Heart left ventricle (tissue), 16 donors: ENCODE results near the gene SIGLECL1. TPM values are rescaled to one million over a fixed set of nuclear protein-coding genes. Genes with fewer than 3 reads are reported as not detected.

Experiments
- ATAC-seq, 4 donors: fragments of 200-7000 bp; cut with Tn5 transposase; one replicate each; pipeline ENCODE4 v1.9.1; 2020 to 2022; ENCODE audit warnings: moderate library complexity in 4 of 4, mild to moderate bottlenecking in 3 of 4, moderate number of reproducible peaks in 1 of 4
- DNase-seq, 5 donors: peaks; one replicate each; pipeline ENCODE4 v3.0.0-alpha.2; 2020
- H3K27ac ChIP-seq, 12 donors: fragments of 200-600 bp; sonication (generic) in 4 of 12; one replicate each; pipeline versions ENCODE4 v1.5.0 to v1.8.0; 2016 to 2022; ENCODE audit warnings: mild to moderate bottlenecking in 2 of 12
- H3K27me3 ChIP-seq, 9 donors: fragments of 200-600 bp; sonication (generic) in 2 of 9; one replicate each; pipeline versions ENCODE4 v1.5.1 to v1.8.0; 2016 to 2022; ENCODE audit warnings: mild to moderate bottlenecking in 3 of 9
- H3K36me3 ChIP-seq, 9 donors: fragments of 200-600 bp; sonication (generic) in 2 of 9; one replicate each; pipeline versions ENCODE4 v1.5.0 to v1.8.0; 2018 to 2022; ENCODE audit warnings: mild to moderate bottlenecking in 2 of 9
- H3K4me1 ChIP-seq, 12 donors: fragments of 200-600 bp; sonication (generic) in 4 of 12; one replicate each; pipeline versions ENCODE4 v1.5.0 to v1.8.0; 2016 to 2022; ENCODE audit warnings: mild to moderate bottlenecking in 3 of 12
- H3K4me3 ChIP-seq, 12 donors: fragments of 200-600 bp; sonication (generic) in 4 of 12; one replicate each; pipeline versions ENCODE4 v1.5.0 to v1.8.0; 2017 to 2022; ENCODE audit warnings: mild to moderate bottlenecking in 9 of 12, moderate library complexity in 4 of 12
- H3K9me3 ChIP-seq, 12 donors: fragments of 200-600 bp; sonication (generic) in 4 of 12; one replicate each; pipeline versions ENCODE4 v1.5.0 to v1.8.0; 2016 to 2022; ENCODE audit warnings: mild to moderate bottlenecking in 1 of 12
- CTCF ChIP-seq, 12 donors: fragments of 200-600 bp; sonication (generic) in 4 of 12; IDR thresholded peaks; one replicate each; pipeline versions ENCODE4 v1.5.0 to v1.8.0; 2018 to 2022; ENCODE audit warnings: antibody characterized with exemption in 12 of 12, mild to moderate bottlenecking in 5 of 12
- POLR2A ChIP-seq, 2 donors: fragments of 450-650 bp; IDR thresholded peaks; one replicate each; pipeline ENCODE4 v1.6.1; 2017; ENCODE audit warnings: antibody characterized with exemption in 2 of 2, mild to moderate bottlenecking in 2 of 2, moderate library complexity in 2 of 2
- WGBS, 4 donors: extraction: QIAGEN DNeasy Blood & Tissue Kit in 2 of 4; methylation state at CpG; one replicate each; pipeline versions ENCODE4 v1.1.5 to v1.1.7; 2013 to 2018; 5-methylcytosine and 5-hydroxymethylcytosine counted together
- intact Hi-C, 10 donors: fragments of 100-400 bp; cut with DNase I; formaldehyde crosslinking; loops; one replicate each; pipeline versions ENCODE4 v1.11.1 to v1.14.2; 2022
- polyA plus RNA-seq, 2 donors: library from polyadenylated mRNA; stranded (reverse); fragments of 200-250 nt; gene quantifications; one replicate each; pipeline ENCODE4 v1.2.3, GENCODE V29; 2013
- total RNA-seq, 9 donors: library from RNA; depleted of rRNA in 2 of 9; stranded (reverse); fragments of >200 nt in 2 of 9; fragmentation: NEBNext Ultra II Directional in 3 of 9; extraction: Animal tissue kit (Norgen Biotek cat#: 25700) in 3 of 9; gene quantifications; one replicate each; pipeline versions ENCODE4 v1.1.0 to v1.2.4, GENCODE V29; 2016 to 2023
- donor health status: ischemic (EF 13 %, LVEDD 7.1; RV severe dilation, severe dysfunction).
- donor health status: healthy with polysubstance abuse.
- donor health status: DM: no; HTN: yes; CAD: no.
- donor health status: DM: no; HTN: no; CAD: no.
- donor health status: ischemic (EF 25% LVEDD 6.9; RV normal size, moderate dysfunction).
- donor health status: ischemic (EF 25% LVEDD 5.7; RV mildly dilated, moderate dysfunction).
- donor health status: healthy.
- donor health status: DM: yes; HTN: yes; CAD: no.
- donor health status: ischemic (EF 35%, LVEDD 5.7; RV mildly dilated, moderate dysfunction).
- donor health status: nonischemic (EF 11% LVEDD 7.7; RV severe dilation, severe dysfunction).
- donor health status: DM: yes; HTN: yes; CAD: no.
- donor health status: PGD.
- donor health status: ischemic (EF 29% LVEDD 5.4; RV normal size, mild dysfunction).
- donor health status: nonischemic (EF 23%, LVEDD 6.1; RV moderate dilation, normal function).

Gene SIGLECL1
- total and polyA plus RNA-seq, 11 donors: not detected

- intact Hi-C loops: no loop called here
- Histone ChIP-seq H3K27me3 (peaks cover 0 to 24% (median 4%) of the 10 kb centered on the region in 9 donors), H3K36me3 (no peaks in the 10 kb centered on the region), H3K9me3 (peaks cover 0 to 8% (median 0%) of the 10 kb centered on the region in 12 donors), H3K4me1 (no peaks in the 10 kb centered on the region), H3K4me3 (no peak overlapping the region), H3K27ac (no peak overlapping the region)
- ATAC-seq: no peak
- DNase-seq: no peak
- WGBS, 4 donors: 79 to 84% (median 83%) methylated on average over 4 of the region's 4 CpGs
- TF ChIP-seq CTCF (IDR thresholded peaks at IDR 0.05) (no peak), POLR2A (IDR thresholded peaks at IDR 0.05) (no peak)
These were observed 31.5 kb downstream of the SIGLECL1 start for GRCh38 chr19:51282335-51282734.

- no peak for DNase-seq
- no peak for ATAC-seq
- Histone ChIP-seq H3K9me3 (peaks cover 0 to 16% (median 0%) of the 10 kb centered on the region in 12 donors), H3K36me3 (no peaks in the 10 kb centered on the region), H3K27me3 (peaks cover 0 to 27% (median 5%) of the 10 kb centered on the region in 9 donors), H3K4me1 (no peaks in the 10 kb centered on the region), H3K27ac (no peak overlapping the region), H3K4me3 (no peak overlapping the region)
- TF ChIP-seq POLR2A (IDR thresholded peaks at IDR 0.05) (no peak), CTCF (IDR thresholded peaks at IDR 0.05) (no peak)
- intact Hi-C loops: no loop called here
- whole genome bisulfite sequencing, 4 donors: 65 to 81% (median 73%) methylated on average over 3 of the region's 3 CpGs
These were observed 34.8 kb downstream of the SIGLECL1 start for GRCh38 chr19:51285682-51286081.

- Histone ChIP-seq H3K36me3 (no peaks in the 10 kb centered on the region), H3K27ac (no peak overlapping the region), H3K9me3 (peaks cover 0 to 8% (median 0%) of the 10 kb centered on the region in 12 donors), H3K4me3 (no peak overlapping the region), H3K27me3 (peaks cover 0 to 21% (median 5%) of the 10 kb centered on the region in 9 donors), H3K4me1 (no peaks in the 10 kb centered on the region)
- TF ChIP-seq CTCF (IDR thresholded peaks at IDR 0.05): no peak
- no peak for TF ChIP-seq POLR2A (IDR thresholded peaks at IDR 0.05)
- ATAC-seq (no peak), DNase-seq (no peak)
- intact Hi-C loops: no loop called here
- WGBS, 4 donors: 44 to 91% (median 78%) methylated on average over 1 of the region's 1 CpG
These were observed 38.8 kb downstream of the SIGLECL1 start for GRCh38 chr19:51289635-51290034.

GRCh38 chr19:51292971-51293370 lies 42.1 kb downstream of the SIGLECL1 start:
- Histone ChIP-seq H3K27ac (no peak overlapping the region), H3K9me3 (peaks cover 0 to 8% (median 0%) of the 10 kb centered on the region in 12 donors), H3K4me1 (no peaks in the 10 kb centered on the region), H3K4me3 (no peak overlapping the region), H3K27me3 (peaks cover 0 to 43% (median 7%) of the 10 kb centered on the region in 9 donors), H3K36me3 (no peaks in the 10 kb centered on the region)
- ATAC-seq: peak; percentile 60 to 88 (median 74)
- intact Hi-C loops: no loop called here
- peak in 1 of 5 donors; percentile 54 for DNase-seq
- 19 to 26% (median 21%) methylated on average over 11 of the region's 11 CpGs for WGBS, 4 donors
- TF ChIP-seq POLR2A (IDR thresholded peaks at IDR 0.05) (no peak), CTCF (IDR thresholded peaks at IDR 0.05) (peak in 1 of 12 donors; percentile 14)
